ENCODE results near the gene TPD52L1.

Gene TPD52L1

DNA sequence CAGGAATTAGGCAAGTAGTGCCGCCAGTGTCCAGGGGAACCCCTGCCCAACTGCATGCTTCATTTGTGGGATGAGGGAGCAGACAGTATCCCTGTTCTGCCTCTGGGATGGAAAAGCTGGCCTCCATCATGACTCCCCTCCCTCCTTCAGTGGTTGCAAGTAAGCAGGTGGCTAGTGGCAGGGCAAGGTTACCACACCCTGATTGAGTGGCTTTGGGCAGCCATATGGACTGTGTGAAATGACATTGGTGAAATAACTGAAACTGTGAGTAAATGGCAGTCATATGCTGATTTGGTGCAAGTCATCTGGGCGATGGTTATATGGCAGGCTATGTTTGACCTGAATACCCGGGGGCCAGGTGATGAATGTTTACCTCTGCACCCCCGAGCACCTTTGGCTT lies 115.2 kb downstream of the TPD52L1 start:
- TF ChIP-seq CTCF (IDR thresholded peaks at IDR 0.05; ENCODE audit: low read depth, low read length, poor library complexity, severe bottlenecking): no peak
- no peak for TF ChIP-seq EZH2phosphoT487 (IDR thresholded peaks at IDR 0.05; ENCODE audit: borderline replicate concordance, low read length)

GRCh38 chr6:125269328-125269985 lies 115.9 kb downstream of the TPD52L1 start:
- Histone ChIP-seq H3F3A (ENCODE audit: control insufficient read depth, insufficient read depth) (no peaks in the 10 kb centered on the region), H3K36me3 (ENCODE audit: control insufficient read depth, low read length) (peaks cover 21% of the 10 kb centered on the region), H4K20me1 (ENCODE audit: control insufficient read depth, insufficient read depth, low read depth, low read length) (no peaks in the 10 kb centered on the region), H3K4me1 (ENCODE audit: control insufficient read depth, low read length) (no peaks in the 10 kb centered on the region), H3K4me2 (ENCODE audit: low read length) (no peak overlapping the region), H3K27me3 (ENCODE audit: control insufficient read depth, low read length) (no peaks in the 10 kb centered on the region), H3K4me3 (ENCODE audit: low read length) (no peak overlapping the region), H3K79me2 (ENCODE audit: control insufficient read depth, low read length) (no peaks in the 10 kb centered on the region), H3K27ac (ENCODE audit: low read depth, low read length) (no peak overlapping the region), H3K9me3 (ENCODE audit: control insufficient read depth, insufficient read depth, low read length) (no peaks in the 10 kb centered on the region), H3K9me2 (replicated peaks; ENCODE audit: control insufficient read depth, low read length) (no peaks in the 10 kb centered on the region)
- no peak for TF ChIP-seq EZH2phosphoT487 (IDR thresholded peaks at IDR 0.05; ENCODE audit: borderline replicate concordance, low read length)
- TF ChIP-seq CTCF (IDR thresholded peaks at IDR 0.05; ENCODE audit: low read depth, low read length, poor library complexity, severe bottlenecking): no peak

More for the DNA sequence above, 115.2 kb downstream of the TPD52L1 start:
- H3K4me1 ChIP-seq (ENCODE audit: control insufficient read depth, low read length): no peaks in the 10 kb centered on the region
- no peak overlapping the region for H3K4me3 ChIP-seq (ENCODE audit: low read length)
- H3K27me3 ChIP-seq (ENCODE audit: control insufficient read depth, low read length): no peaks in the 10 kb centered on the region
- no peaks in the 10 kb centered on the region for H4K20me1 ChIP-seq (ENCODE audit: control insufficient read depth, insufficient read depth, low read depth, low read length)
- H3K79me2 ChIP-seq (ENCODE audit: control insufficient read depth, low read length): no peaks in the 10 kb centered on the region
- no peaks in the 10 kb centered on the region for H3F3A ChIP-seq (ENCODE audit: control insufficient read depth, insufficient read depth)
- H3K9me3 ChIP-seq (ENCODE audit: control insufficient read depth, insufficient read depth, low read length): no peaks in the 10 kb centered on the region
- H3K27ac ChIP-seq (ENCODE audit: low read depth, low read length): no peak overlapping the region
- H3K4me2 ChIP-seq (ENCODE audit: low read length): no peak overlapping the region
- peaks cover 15% of the 10 kb centered on the region for H3K36me3 ChIP-seq (ENCODE audit: control insufficient read depth, low read length)
- H3K9me2 ChIP-seq (replicated peaks; ENCODE audit: control insufficient read depth, low read length): no peaks in the 10 kb centered on the region

DNA sequence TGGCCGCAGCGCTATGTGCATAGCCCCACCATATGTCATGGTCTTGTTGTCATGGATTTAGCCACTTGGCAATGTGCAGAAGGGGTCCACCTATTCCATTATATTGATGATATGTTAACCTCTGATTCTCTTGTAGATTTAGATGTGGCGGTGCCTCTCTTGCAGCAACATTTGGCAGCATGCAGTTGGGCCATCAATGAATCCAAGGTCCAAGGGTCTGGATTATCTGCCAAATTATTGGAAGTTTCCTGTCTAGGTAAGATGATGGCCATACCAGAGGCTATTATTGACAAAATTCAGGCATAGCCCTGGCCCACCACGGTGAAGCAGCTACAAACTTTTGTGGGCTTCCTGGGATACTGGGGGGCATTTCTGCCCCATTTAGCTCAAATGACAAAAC lies 116.8 kb downstream of the TPD52L1 start:
- no peaks in the 10 kb centered on the region for H3K4me1 ChIP-seq (ENCODE audit: control insufficient read depth, low read length)
- TF ChIP-seq EZH2phosphoT487 (IDR thresholded peaks at IDR 0.05; ENCODE audit: borderline replicate concordance, low read length) (no peak), CTCF (IDR thresholded peaks at IDR 0.05; ENCODE audit: low read depth, low read length, poor library complexity, severe bottlenecking) (no peak)

More for the DNA sequence above, 116.8 kb downstream of the TPD52L1 start:
- Histone ChIP-seq H3K27me3 (ENCODE audit: control insufficient read depth, low read length) (no peaks in the 10 kb centered on the region), H3K9me2 (replicated peaks; ENCODE audit: control insufficient read depth, low read length) (no peaks in the 10 kb centered on the region), H3K4me3 (ENCODE audit: low read length) (no peak overlapping the region), H3K4me2 (ENCODE audit: low read length) (no peak overlapping the region), H3K36me3 (ENCODE audit: control insufficient read depth, low read length) (peaks cover 30% of the 10 kb centered on the region), H3K79me2 (ENCODE audit: control insufficient read depth, low read length) (no peaks in the 10 kb centered on the region), H3K27ac (ENCODE audit: low read depth, low read length) (no peak overlapping the region), H4K20me1 (ENCODE audit: control insufficient read depth, insufficient read depth, low read depth, low read length) (no peaks in the 10 kb centered on the region), H3F3A (ENCODE audit: control insufficient read depth, insufficient read depth) (no peaks in the 10 kb centered on the region), H3K9me3 (ENCODE audit: control insufficient read depth, insufficient read depth, low read length) (no peaks in the 10 kb centered on the region)
